HUES64 (cell line): ENCODE measurements around the gene CPAMD8.
"Not testable (repeated sequence)": the region's sequence is repeated elsewhere in the genome, so short reads cannot be mapped to it uniquely, and the experiment has no call there.

Experiments
- H3K27ac ChIP-seq: 2 replicates; pipeline ENCODE4 v1.7.0; 2013; ENCODE audit warnings: low read depth, low read length, inconsistent platforms
- H3K27me3 ChIP-seq: 2 replicates; pipeline ENCODE4 v1.6.1; 2013; ENCODE audit warnings: mild to moderate bottlenecking, low read length; ENCODE audit not compliant: insufficient read depth
- H3K36me3 ChIP-seq: 2 replicates; pipeline ENCODE4 v1.6.1; 2013; ENCODE audit warnings: mild to moderate bottlenecking, low read length; ENCODE audit not compliant: insufficient read depth
- H3K4me1 ChIP-seq: 2 replicates; pipeline ENCODE4 v1.6.1; 2013; ENCODE audit warnings: mild to moderate bottlenecking, low read length, moderate library complexity; ENCODE audit not compliant: insufficient read depth
- H3K4me3 ChIP-seq: 2 replicates; pipeline ENCODE4 v1.5.1; 2013; ENCODE audit warnings: mild to moderate bottlenecking, low read length, moderate library complexity
- H3K9ac ChIP-seq: 2 replicates; pipeline ENCODE4 v1.6.1; 2013; ENCODE audit warnings: mild to moderate bottlenecking, low read depth, low read length
- H3K9me3 ChIP-seq: 2 replicates; pipeline ENCODE4 v1.6.1; 2013; ENCODE audit warnings: low read depth, low read length; ENCODE audit not compliant: insufficient read depth
- WGBS: fragments of 150-250, 120-280 bp; methylation state at CpG from one replicate; pipeline ENCODE4 v1.1.7; 2013; ENCODE audit warnings: missing lambda C conversion rate; 5-methylcytosine and 5-hydroxymethylcytosine counted together

The CPAMD8 gene

GRCh38 chr19:17021793-17022590 is 4.6 kb downstream of the CPAMD8 start:
- Histone ChIP-seq H3K4me1 (peaks cover 7% of the 10 kb centered on the region), H3K27ac (no peak overlapping the region), H3K9ac (no peak overlapping the region), H3K36me3 (peaks cover 5% of the 10 kb centered on the region; the same call in 1 of the 2 replicates), H3K27me3 (peaks cover 17% of the 10 kb centered on the region), H3K4me3 (no peak overlapping the region), H3K9me3 (peaks cover 18% of the 10 kb centered on the region; the same call in 1 of the 2 replicates)
- WGBS, result 92% methylated on average over 12 of the region's 12 CpGs

DNA sequence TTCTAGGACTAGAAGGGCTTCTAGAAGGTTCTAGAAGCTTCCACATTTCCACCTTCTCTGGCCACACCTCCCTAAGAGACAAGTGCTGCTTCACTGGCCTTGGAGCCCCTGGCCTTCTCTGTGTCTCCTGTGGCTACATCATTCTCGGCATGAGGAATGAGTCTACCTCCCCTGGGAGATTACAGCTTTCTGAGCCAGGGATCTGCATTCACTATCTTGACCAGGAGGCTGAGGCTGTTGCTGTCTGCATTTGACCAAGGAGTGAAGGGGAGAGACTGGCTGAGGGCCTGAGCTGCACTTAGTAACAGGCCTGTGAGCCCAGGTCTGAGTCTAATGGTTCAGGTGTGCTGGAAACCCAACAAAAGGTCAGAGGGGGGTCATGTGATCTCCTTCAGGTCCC is 5.3 kb downstream of the CPAMD8 start:
- Histone ChIP-seq H3K4me3 (no peak overlapping the region), H3K4me1 (peaks cover 7% of the 10 kb centered on the region), H3K9ac (no peak overlapping the region), H3K27me3 (peaks cover 16% of the 10 kb centered on the region), H3K27ac (no peak overlapping the region), H3K9me3 (peaks cover 20% of the 10 kb centered on the region; the same call in 1 of the 2 replicates), H3K36me3 (peaks cover 5% of the 10 kb centered on the region; the same call in 1 of the 2 replicates)
- 98% methylated on average over 1 of the region's 1 CpG for WGBS

- H3K4me1 ChIP-seq, result peaks cover 5% of the 10 kb centered on the region
- 92% methylated on average over 2 of the region's 2 CpGs for WGBS
- H3K27me3 ChIP-seq, result peaks cover 11% of the 10 kb centered on the region
- peaks cover 20% of the 10 kb centered on the region; the same call in 1 of the 2 replicates for H3K9me3 ChIP-seq
- no peak overlapping the region for H3K4me3 ChIP-seq
- no peak overlapping the region for H3K27ac ChIP-seq
- H3K36me3 ChIP-seq, result peaks cover 5% of the 10 kb centered on the region; the same call in 1 of the 2 replicates
- H3K9ac ChIP-seq, result no peak overlapping the region
These were observed 5.8 kb downstream of the CPAMD8 start for GRCh38 chr19:17020823-17021222.

DNA sequence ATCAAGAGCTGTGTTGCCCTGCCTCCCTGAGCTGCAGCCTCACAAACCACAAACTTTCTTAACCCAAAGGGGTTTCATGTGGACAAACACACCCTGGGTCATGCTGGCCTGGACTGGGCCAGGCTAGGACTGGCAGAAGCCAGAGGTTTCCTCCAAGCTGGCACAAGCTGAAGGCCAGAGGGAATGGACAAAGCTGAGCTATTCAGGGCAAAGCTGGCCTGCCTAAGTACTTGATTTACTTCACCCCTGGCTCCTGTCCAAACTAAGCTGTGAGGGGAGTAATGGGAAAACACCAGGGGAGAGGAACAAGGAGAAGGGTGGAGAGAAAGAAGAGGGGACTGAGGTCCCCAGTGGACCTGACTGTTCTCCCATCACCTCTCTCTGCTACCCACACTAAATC is 6.2 kb downstream of the CPAMD8 start:
- peaks cover 20% of the 10 kb centered on the region; the same call in 1 of the 2 replicates for H3K9me3 ChIP-seq
- no peak overlapping the region for H3K27ac ChIP-seq

GRCh38 chr19:17014212-17014861 is 12.3 kb downstream of the CPAMD8 start:
- not testable (repeated sequence) for H3K27ac ChIP-seq, H3K4me1 ChIP-seq, H3K27me3 ChIP-seq, H3K36me3 ChIP-seq, H3K9ac ChIP-seq, H3K9me3 ChIP-seq, H3K4me3 ChIP-seq
- 92% methylated on average over 8 of the region's 9 CpGs for WGBS

More for the DNA sequence above, 6.2 kb downstream of the CPAMD8 start:
- Histone ChIP-seq H3K27me3 (peaks cover 7% of the 10 kb centered on the region), H3K4me1 (peaks cover under 1% of the 10 kb centered on the region), H3K4me3 (no peak overlapping the region), H3K36me3 (peaks cover 5% of the 10 kb centered on the region; the same call in 1 of the 2 replicates), H3K9ac (no peak overlapping the region)

DNA sequence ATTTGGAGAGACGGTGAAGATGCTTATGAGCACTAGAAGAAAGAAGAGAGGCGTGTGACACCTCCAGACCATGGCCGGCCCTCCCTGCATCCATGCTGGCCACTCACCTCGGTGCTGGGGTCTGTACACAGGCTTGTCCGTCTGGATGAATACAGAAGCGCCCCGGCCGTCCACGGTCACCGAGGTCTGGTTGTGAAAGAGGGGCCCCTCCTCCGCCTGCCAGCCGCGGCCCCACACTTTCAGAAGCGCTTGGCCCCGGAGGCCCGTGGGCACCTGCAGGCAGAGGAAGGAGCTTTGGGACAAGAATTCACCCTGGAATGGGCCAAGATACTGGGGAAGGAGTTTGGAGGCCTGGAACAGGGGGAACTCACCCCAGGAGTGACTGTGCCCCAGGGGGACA is 15.1 kb downstream of the CPAMD8 start:
- H3K9ac ChIP-seq, result no peak overlapping the region
- no peak overlapping the region for H3K4me3 ChIP-seq
- no peak overlapping the region for H3K27ac ChIP-seq
- no peaks in the 10 kb centered on the region for H3K27me3 ChIP-seq
- WGBS, result 94% methylated on average over 16 of the region's 16 CpGs
- H3K4me1 ChIP-seq, result no peaks in the 10 kb centered on the region
- H3K9me3 ChIP-seq, result no peaks in the 10 kb centered on the region
- peaks cover 3% of the 10 kb centered on the region; the same call in 1 of the 2 replicates for H3K36me3 ChIP-seq

- 94% methylated on average over 3 of the region's 3 CpGs for WGBS
These were observed 20.0 kb downstream of the CPAMD8 start for GRCh38 chr19:17006579-17006978.

DNA sequence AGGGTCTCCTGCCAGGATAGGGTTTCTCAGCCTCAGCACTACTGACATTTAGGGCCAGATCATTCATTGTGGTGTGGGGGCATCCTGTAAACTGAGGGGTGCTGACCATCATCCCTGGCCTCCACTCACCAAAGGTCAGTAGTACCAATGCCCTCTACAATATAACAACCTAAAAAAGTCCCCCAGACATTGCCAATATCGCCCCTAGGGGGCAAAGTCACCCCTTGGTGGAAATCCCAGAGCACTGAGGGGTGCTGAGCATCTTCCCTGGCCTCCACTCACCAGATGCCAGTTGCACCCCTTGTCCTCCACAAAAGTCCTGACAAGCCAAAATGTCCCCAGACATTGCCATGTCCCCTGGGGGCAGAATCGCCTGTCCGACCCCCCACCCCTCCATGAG is 21.6 kb downstream of the CPAMD8 start:
- Histone ChIP-seq H3K9me3 (no peaks in the 10 kb centered on the region), H3K27me3 (no peaks in the 10 kb centered on the region), H3K9ac (no peak overlapping the region), H3K4me3 (no peak overlapping the region), H3K27ac (no peak overlapping the region), H3K4me1 (no peaks in the 10 kb centered on the region), H3K36me3 (peaks cover 7% of the 10 kb centered on the region; the same call in 1 of the 2 replicates)
- 79% methylated on average over 3 of the region's 3 CpGs for WGBS

More at GRCh38 chr19:17006579-17006978, 20.0 kb downstream of the CPAMD8 start:
- no peaks in the 10 kb centered on the region for H3K9me3 ChIP-seq
- H3K27ac ChIP-seq, result no peak overlapping the region
- H3K27me3 ChIP-seq, result no peaks in the 10 kb centered on the region
- H3K9ac ChIP-seq, result no peak overlapping the region
- H3K4me1 ChIP-seq, result no peaks in the 10 kb centered on the region
- H3K4me3 ChIP-seq, result no peak overlapping the region
- peaks cover 3% of the 10 kb centered on the region; the same call in 1 of the 2 replicates for H3K36me3 ChIP-seq

- H3K4me3 ChIP-seq, result no peak overlapping the region
- no peak overlapping the region for H3K9ac ChIP-seq
- 93% methylated on average over 15 of the region's 15 CpGs for WGBS
- H3K4me1 ChIP-seq, result no peaks in the 10 kb centered on the region
- H3K27ac ChIP-seq, result no peak overlapping the region
- 0 out of 2 replicates have a peak, but pooled peaks cover 7% of the 10 kb centered on the region for H3K36me3 ChIP-seq
- no peaks in the 10 kb centered on the region for H3K9me3 ChIP-seq
- H3K27me3 ChIP-seq, result no peaks in the 10 kb centered on the region
These were observed 22.2 kb downstream of the CPAMD8 start for GRCh38 chr19:17004386-17004785.

DNA sequence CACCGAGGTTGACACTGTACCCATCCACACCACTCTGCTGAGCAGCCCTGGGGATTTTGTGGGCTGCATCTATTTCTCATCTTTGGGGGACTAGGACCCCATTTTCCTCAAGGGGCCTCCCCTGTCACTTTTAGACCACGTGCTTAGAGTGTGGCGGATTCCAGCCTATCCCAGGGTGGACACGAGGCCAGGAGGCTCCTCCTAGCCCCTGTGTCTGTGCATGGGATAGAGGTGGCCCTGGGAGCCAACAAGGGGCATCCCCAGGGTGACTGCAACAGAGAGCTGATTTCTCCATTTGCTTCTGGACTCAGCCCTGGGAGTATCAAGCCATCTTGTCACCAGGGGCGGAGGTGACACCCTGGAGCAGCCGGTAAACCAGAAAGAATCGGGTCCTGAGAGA is 24.2 kb downstream of the CPAMD8 start:
- H3K9me3 ChIP-seq, result peaks cover 5% of the 10 kb centered on the region
- H3K27me3 ChIP-seq, result no peaks in the 10 kb centered on the region
- H3K4me1 ChIP-seq, result no peaks in the 10 kb centered on the region
- peaks cover 10% of the 10 kb centered on the region; the same call in 1 of the 2 replicates for H3K36me3 ChIP-seq
- 76% methylated on average over 7 of the region's 7 CpGs for WGBS
- H3K4me3 ChIP-seq, result no peak overlapping the region
- H3K9ac ChIP-seq, result no peak overlapping the region
- H3K27ac ChIP-seq, result no peak overlapping the region

GRCh38 chr19:17001603-17002183 is 24.9 kb downstream of the CPAMD8 start:
- Histone ChIP-seq H3K4me3 (no peak overlapping the region), H3K36me3 (peaks cover 10% of the 10 kb centered on the region; the same call in 1 of the 2 replicates), H3K9me3 (peaks cover 5% of the 10 kb centered on the region), H3K27ac (no peak overlapping the region), H3K27me3 (no peaks in the 10 kb centered on the region), H3K4me1 (no peaks in the 10 kb centered on the region), H3K9ac (no peak overlapping the region)
- WGBS, result 61% methylated on average over 7 of the region's 7 CpGs
